Subcutaneous abdominal adipose tissue (tissue), 5 donors: ENCODE data around the gene KDM3B.
A peak's percentile ranks its signal among the peaks of the same experiment; 100 is the strongest.

ENCODE experiments used
- H3K27ac ChIP-seq: one replicate; pipeline ENCODE4 v1.7.0; 2013; ENCODE audit warnings: low read depth, mild to moderate bottlenecking, inconsistent platforms, low read length, moderate library complexity
- H3K27me3 ChIP-seq, 5 donors: one replicate each; pipeline ENCODE4 v1.7.0; 2013; ENCODE audit warnings: low read length in 5 of 5, inconsistent platforms in 1 of 5; ENCODE audit not compliant: control insufficient read depth in 5 of 5, insufficient read depth in 4 of 5
- H3K36me3 ChIP-seq, 5 donors: one replicate each; pipeline ENCODE4 v1.7.0; 2013; ENCODE audit warnings: low read length in 5 of 5; ENCODE audit not compliant: control insufficient read depth in 5 of 5, insufficient read depth in 5 of 5
- H3K4me1 ChIP-seq, 5 donors: one replicate each; pipeline ENCODE4 v1.7.0; 2013; ENCODE audit warnings: low read length in 5 of 5, mild to moderate bottlenecking in 3 of 5, moderate library complexity in 1 of 5; ENCODE audit not compliant: control insufficient read depth in 5 of 5, insufficient read depth in 5 of 5
- H3K4me3 ChIP-seq, 5 donors: one replicate each; pipeline ENCODE4 v1.7.0; 2013; ENCODE audit warnings: low read length in 5 of 5, low read depth in 1 of 5
- H3K9ac ChIP-seq, 5 donors: one replicate each; pipeline ENCODE4 v1.7.0; 2013; ENCODE audit warnings: low read length in 5 of 5, mild to moderate bottlenecking in 4 of 5, moderate library complexity in 3 of 5
- H3K9me3 ChIP-seq, 5 donors: one replicate each; pipeline ENCODE4 v1.7.0; 2013; ENCODE audit warnings: low read length in 5 of 5; ENCODE audit not compliant: control insufficient read depth in 5 of 5
- donor health status: healthy.
- donor health status: healthy.
- donor health status: healthy.
- donor health status: healthy.
- donor health status: healthy.

KDM3B gene

GRCh38 chr5:138445547-138446271, 93.2 kb downstream of the KDM3B start:
- Histone ChIP-seq H3K9me3 (no peaks in the 10 kb centered on the region), H3K27ac (no peak overlapping the region), H3K9ac (no peak overlapping the region), H3K36me3 (peaks cover 0 to 2% (median 0%) of the 10 kb centered on the region in 5 donors), H3K4me3 (no peak overlapping the region), H3K27me3 (no peaks in the 10 kb centered on the region), H3K4me1 (peaks cover 2 to 22% (median 20%) of the 10 kb centered on the region in 5 donors)

GRCh38 chr5:138448070-138448469, 95.6 kb downstream of the KDM3B start:
- no peak overlapping the region for H3K4me3 ChIP-seq
- H3K9ac ChIP-seq: no peak overlapping the region

GRCh38 chr5:138448481-138449398, 96.3 kb downstream of the KDM3B start:
- H3K27me3 ChIP-seq: peaks cover 0 to under 1% (median 0%) of the 10 kb centered on the region in 5 donors
- peaks cover 0 to 2% (median 0%) of the 10 kb centered on the region in 5 donors for H3K36me3 ChIP-seq
- H3K9me3 ChIP-seq: no peaks in the 10 kb centered on the region
- peaks cover 2 to 18% (median 12%) of the 10 kb centered on the region in 5 donors for H3K4me1 ChIP-seq
- no peak overlapping the region for H3K4me3 ChIP-seq
- no peak overlapping the region for H3K9ac ChIP-seq
- H3K27ac ChIP-seq: no peak overlapping the region

More at GRCh38 chr5:138448070-138448469, 95.6 kb downstream of the KDM3B start:
- H3K4me1 ChIP-seq: peaks cover 2 to 22% (median 17%) of the 10 kb centered on the region in 5 donors
- H3K9me3 ChIP-seq: no peaks in the 10 kb centered on the region
- H3K36me3 ChIP-seq: peaks cover 0 to 2% (median 0%) of the 10 kb centered on the region in 5 donors
- H3K27me3 ChIP-seq: no peaks in the 10 kb centered on the region
- H3K27ac ChIP-seq: no peak overlapping the region

GRCh38 chr5:138449501-138450239, 97.2 kb downstream of the KDM3B start:
- peak overlapping the region in 1 of 5 donors; percentile 22 for H3K4me3 ChIP-seq
- H3K9ac ChIP-seq: peak overlapping the region in 2 of 5 donors; percentile 30 to 45
- H3K9me3 ChIP-seq: no peaks in the 10 kb centered on the region
- no peaks in the 10 kb centered on the region for H3K36me3 ChIP-seq
- H3K27ac ChIP-seq: no peak overlapping the region
- peaks cover 0 to 5% (median 0%) of the 10 kb centered on the region in 5 donors for H3K27me3 ChIP-seq
- H3K4me1 ChIP-seq: peaks cover 2 to 8% (median 7%) of the 10 kb centered on the region in 5 donors

GRCh38 chr5:138450971-138451370, 98.5 kb downstream of the KDM3B start:
- peaks cover 0 to 5% (median 0%) of the 10 kb centered on the region in 5 donors for H3K27me3 ChIP-seq
- H3K36me3 ChIP-seq: no peaks in the 10 kb centered on the region
- no peak overlapping the region for H3K4me3 ChIP-seq
- peaks cover 2 to 6% (median 4%) of the 10 kb centered on the region in 5 donors for H3K4me1 ChIP-seq
- H3K27ac ChIP-seq: no peak overlapping the region
- H3K9me3 ChIP-seq: no peaks in the 10 kb centered on the region
- no peak overlapping the region for H3K9ac ChIP-seq

- Histone ChIP-seq H3K4me1 (peaks cover 2 to 6% (median 4%) of the 10 kb centered on the region in 5 donors), H3K36me3 (no peaks in the 10 kb centered on the region), H3K4me3 (no peak overlapping the region), H3K27me3 (peaks cover 0 to 8% (median 3%) of the 10 kb centered on the region in 5 donors), H3K27ac (no peak overlapping the region), H3K9me3 (no peaks in the 10 kb centered on the region), H3K9ac (no peak overlapping the region)
Measured at GRCh38 chr5:138452720-138453119, 100.2 kb downstream of the KDM3B start.

- Histone ChIP-seq H3K27me3 (peaks cover 0 to 8% (median 5%) of the 10 kb centered on the region in 5 donors), H3K27ac (no peak overlapping the region), H3K9me3 (no peaks in the 10 kb centered on the region), H3K9ac (no peak overlapping the region), H3K4me1 (peaks cover 2 to 12% (median 5%) of the 10 kb centered on the region in 5 donors), H3K36me3 (no peaks in the 10 kb centered on the region), H3K4me3 (no peak overlapping the region)
Measured at GRCh38 chr5:138453590-138453989, 101.1 kb downstream of the KDM3B start.

GRCh38 chr5:138454121-138454520, 101.6 kb downstream of the KDM3B start:
- Histone ChIP-seq H3K4me3 (no peak overlapping the region), H3K27ac (no peak overlapping the region), H3K9me3 (no peaks in the 10 kb centered on the region), H3K36me3 (no peaks in the 10 kb centered on the region), H3K27me3 (peaks cover 0 to 8% (median 5%) of the 10 kb centered on the region in 5 donors), H3K4me1 (peaks cover 2 to 18% (median 8%) of the 10 kb centered on the region in 5 donors), H3K9ac (no peak overlapping the region)

- no peak overlapping the region for H3K27ac ChIP-seq
- H3K36me3 ChIP-seq: no peaks in the 10 kb centered on the region
- H3K4me1 ChIP-seq: peaks cover 0 to 17% (median 5%) of the 10 kb centered on the region in 5 donors
- H3K27me3 ChIP-seq: peaks cover 0 to 8% (median 5%) of the 10 kb centered on the region in 5 donors
- no peak overlapping the region for H3K9ac ChIP-seq
- no peaks in the 10 kb centered on the region for H3K9me3 ChIP-seq
- no peak overlapping the region for H3K4me3 ChIP-seq
Measured at GRCh38 chr5:138455232-138455930, 102.9 kb downstream of the KDM3B start.
